Omental fat pad (tissue), 4 donors: ENCODE data around the gene NAAA. TPM values are rescaled to one million over a fixed set of nuclear protein-coding genes. Genes with fewer than 3 reads are reported as not detected.
"Not testable (repeated sequence)": the region's sequence is repeated elsewhere in the genome, so short reads cannot be mapped to it uniquely, and the experiment has no call there.

Source experiments
- ATAC-seq: fragments of 150-250 bp; one replicate; pipeline ENCODE4 v1.9.1; 2016; ENCODE audit warnings: mild to moderate bottlenecking, moderate library complexity; ENCODE audit not compliant: low FRiP score
- DNase-seq: peaks from one replicate; pipeline ENCODE4 v3.0.0-alpha.2; 2019; ENCODE audit warnings: low spot score
- total RNA-seq, 4 donors: library from RNA; depleted of rRNA; stranded (reverse); fragments of >200 nt; gene quantifications; one replicate each; pipeline ENCODE4 v1.1.0, GENCODE V29; 2016
- TF ChIP-seq, protein P1 (sequence below), 3 donors: fragments of 450-650 bp; IDR thresholded peaks; one replicate each; pipeline ENCODE4 v1.5.1; 2016 to 2017; ENCODE audit warnings: antibody characterized with exemption in 3 of 3, mild to moderate bottlenecking in 3 of 3, moderate library complexity in 2 of 3

Gene NAAA
- total RNA-seq, 4 donors from 2014 or later = 42.7 to 135 (median 61.2) TPM

DNA sequence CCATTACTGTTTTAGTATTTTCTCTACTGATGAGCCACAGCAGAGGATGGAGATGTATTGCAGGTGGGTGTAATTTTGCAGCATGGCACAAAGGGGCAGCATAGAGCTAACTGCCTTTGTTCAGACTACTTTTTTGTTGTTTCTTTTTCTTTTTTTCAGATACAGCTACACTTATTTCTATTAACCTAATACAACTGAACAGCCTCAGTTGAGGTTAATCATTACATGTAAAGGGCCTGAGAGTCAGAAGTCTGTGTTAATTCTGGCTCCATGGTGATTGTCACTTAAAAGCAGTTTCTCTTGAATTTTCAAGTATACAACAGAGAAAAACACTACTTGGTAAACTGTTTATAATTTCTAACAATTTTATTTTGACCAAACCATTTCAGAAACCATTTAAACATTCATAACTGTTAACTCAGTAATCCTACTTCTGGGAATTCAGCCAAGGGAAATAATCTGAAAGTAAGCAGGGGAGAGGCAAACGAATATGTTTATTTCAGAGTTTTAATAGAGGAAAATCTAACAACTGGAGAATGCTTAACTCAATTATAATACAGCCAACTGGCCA is 24.6 kb downstream of the NAAA start:
- DNase-seq (no peak), ATAC-seq (no peak)
- TF ChIP-seq, protein P1, sequence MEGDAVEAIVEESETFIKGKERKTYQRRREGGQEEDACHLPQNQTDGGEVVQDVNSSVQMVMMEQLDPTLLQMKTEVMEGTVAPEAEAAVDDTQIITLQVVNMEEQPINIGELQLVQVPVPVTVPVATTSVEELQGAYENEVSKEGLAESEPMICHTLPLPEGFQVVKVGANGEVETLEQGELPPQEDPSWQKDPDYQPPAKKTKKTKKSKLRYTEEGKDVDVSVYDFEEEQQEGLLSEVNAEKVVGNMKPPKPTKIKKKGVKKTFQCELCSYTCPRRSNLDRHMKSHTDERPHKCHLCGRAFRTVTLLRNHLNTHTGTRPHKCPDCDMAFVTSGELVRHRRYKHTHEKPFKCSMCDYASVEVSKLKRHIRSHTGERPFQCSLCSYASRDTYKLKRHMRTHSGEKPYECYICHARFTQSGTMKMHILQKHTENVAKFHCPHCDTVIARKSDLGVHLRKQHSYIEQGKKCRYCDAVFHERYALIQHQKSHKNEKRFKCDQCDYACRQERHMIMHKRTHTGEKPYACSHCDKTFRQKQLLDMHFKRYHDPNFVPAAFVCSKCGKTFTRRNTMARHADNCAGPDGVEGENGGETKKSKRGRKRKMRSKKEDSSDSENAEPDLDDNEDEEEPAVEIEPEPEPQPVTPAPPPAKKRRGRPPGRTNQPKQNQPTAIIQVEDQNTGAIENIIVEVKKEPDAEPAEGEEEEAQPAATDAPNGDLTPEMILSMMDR (IDR thresholded peaks at IDR 0.05) = no peak

DNA sequence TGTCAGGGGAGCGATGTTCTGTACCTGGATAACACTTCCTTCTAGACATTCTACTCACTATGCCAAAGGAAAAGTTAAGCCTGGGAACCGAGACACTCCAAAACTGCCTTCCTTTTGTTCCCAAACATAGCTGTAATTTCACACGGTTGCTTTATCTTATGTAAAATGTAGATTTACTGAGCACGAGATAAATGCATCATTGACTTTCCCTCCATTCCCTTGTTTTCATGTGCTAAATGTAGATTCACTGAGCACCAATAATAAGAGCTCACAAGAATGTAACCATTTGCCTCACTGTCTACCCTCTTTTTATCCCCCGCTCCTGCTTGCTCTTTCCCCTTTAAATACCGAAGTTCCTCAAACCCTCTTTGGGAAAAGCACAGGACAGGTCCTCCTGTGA is 27.8 kb downstream of the NAAA start:
- TF ChIP-seq, protein P1 (IDR thresholded peaks at IDR 0.05) = no peak
- no peak for ATAC-seq
- no peak for DNase-seq

DNA sequence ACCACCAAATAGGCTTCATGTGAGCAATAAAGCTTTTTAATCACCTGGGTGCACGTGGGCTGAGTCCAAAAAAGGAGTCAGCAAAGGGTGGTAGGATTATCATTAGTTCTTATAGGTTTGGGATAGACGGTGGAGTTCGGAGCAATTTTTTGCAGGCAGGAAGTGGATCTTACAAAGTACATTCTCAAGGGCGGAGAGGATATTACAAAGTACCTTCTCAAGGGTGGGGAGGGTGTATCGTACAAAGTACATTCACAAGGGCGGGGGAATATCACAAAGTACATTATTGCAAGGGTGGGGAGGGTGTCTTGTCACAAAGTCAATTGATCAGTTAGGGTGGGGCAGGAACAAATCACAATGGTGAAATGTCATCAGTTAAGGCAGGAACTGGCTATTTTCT is 30.0 kb downstream of the NAAA start:
- not testable (repeated sequence) for ATAC-seq, DNase-seq

DNA sequence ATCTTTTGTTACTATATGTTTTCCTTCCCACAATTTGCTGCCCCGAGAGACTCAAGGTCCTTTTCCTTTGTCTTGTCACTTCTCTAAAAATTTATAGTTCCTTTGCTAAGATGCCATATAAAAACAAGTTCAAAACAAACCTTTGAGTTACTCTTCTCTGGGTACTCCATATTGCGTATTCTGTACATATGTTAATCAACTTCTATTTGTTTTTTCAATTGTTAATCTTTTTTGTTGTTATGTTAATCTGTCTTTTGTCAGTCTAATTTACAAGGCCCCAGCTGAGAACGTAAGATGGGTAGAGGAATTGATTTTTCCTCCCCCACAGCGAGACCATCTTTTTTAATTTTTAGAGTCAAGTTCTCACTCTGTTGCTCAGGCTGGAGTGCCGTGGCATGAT is 31.4 kb downstream of the NAAA start:
- ATAC-seq (no peak), DNase-seq (no peak)
- TF ChIP-seq, protein P1 (IDR thresholded peaks at IDR 0.05) = no peak

DNA sequence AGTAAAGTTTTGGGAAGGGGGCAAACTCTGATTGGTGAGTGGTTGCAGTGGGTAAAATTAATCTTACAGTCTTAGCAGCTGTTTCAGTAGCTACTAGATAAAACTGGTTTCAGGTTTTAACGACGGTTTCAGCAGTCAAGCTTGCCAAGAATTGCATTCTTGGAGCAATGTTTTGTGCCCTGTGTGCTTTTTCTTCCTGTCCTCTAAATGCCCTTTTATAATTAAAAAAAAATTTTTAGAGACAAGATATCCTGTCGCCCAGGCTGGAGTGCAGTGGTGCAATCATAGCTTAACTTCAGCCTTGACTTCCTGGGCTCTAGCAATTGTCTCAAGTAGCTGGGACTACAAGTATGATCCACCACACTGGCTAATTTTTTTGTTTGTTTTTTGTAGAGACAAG is 32.3 kb downstream of the NAAA start:
- ATAC-seq = no peak
- TF ChIP-seq, protein P1 (IDR thresholded peaks at IDR 0.05) = no peak
- DNase-seq = no peak

DNA sequence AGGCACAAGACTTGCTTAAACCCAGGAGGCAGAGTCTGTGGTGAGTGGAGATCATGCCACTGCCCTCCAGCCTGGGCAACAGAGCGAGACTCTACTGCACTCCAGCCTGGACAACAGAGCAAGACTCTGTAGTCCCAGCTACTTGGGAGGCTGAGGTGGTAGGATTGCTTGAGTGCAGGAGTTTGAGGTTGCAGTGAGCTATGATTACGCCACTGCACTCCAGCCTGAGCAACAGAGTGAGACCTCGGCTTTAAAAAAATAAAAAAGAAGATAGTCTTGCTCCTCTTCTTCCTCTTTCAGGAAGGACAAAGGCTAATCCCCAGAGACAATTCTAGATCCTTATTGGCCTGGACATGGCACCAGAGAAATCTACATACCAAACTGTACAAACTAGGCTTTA is 32.8 kb downstream of the NAAA start:
- DNase-seq (no peak), ATAC-seq (no peak)
- TF ChIP-seq, protein P1 (IDR thresholded peaks at IDR 0.05) = no peak

DNA sequence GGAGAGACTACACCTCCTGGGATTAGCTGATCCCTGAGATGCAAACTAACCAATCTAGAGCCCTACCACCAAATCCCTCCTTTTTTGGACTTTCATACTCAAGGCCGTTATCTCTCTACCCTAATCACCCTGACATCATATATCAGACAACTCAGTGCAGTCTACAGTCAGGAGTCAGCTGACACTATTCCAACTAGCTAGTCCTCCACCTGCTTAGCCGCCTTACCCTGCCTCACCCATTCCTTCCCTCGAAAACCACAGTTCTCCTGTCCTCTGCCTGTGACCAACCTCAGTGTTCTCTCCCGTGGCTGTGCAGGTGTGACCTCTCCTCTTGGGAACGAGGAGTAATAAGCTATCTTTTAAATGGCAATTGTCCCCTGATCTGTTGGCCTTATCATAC is 36.7 kb downstream of the NAAA start:
- DNase-seq (no peak), ATAC-seq (no peak)
- TF ChIP-seq, protein P1 (IDR thresholded peaks at IDR 0.05) = no peak

DNA sequence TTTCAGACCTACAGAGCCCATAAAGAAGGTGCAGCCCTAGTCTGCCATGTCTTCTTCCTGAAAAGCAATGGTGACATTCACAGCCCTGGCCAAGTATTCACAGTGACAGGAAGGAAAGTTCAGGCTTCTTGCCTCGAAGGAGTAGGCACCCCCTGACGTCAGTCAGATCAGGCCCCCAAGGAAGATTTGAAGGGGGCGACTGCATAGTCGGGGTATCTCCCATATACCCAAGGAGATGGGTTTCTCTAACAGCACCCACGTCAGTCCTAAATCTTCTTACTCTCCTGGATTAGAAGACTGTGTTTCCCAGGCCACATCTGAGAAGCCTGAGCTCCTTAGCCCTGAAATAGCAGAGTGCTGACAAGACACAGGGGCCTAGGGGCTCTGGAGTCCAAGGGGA is 38.5 kb downstream of the NAAA start, which contains the start of gene PPEF2:
PPEF2 (minus strand) TSS at position 101 of the 400 bp plus-strand sequence. CDS start 6,127 bp downstream, outside the sequence.
- TF ChIP-seq, protein P1 (IDR thresholded peaks at IDR 0.05) = no peak
- no peak for ATAC-seq
- no peak for DNase-seq
